HepG2 (cell line): ENCODE data around the gene ATRNL1. TPM values are rescaled to one million over a fixed set of nuclear protein-coding genes. Genes with fewer than 3 reads are reported as not detected.
A peak's percentile ranks its signal among the peaks of the same experiment; 100 is the strongest.

ENCODE experiments used
- ATF2 ChIP-seq: sonication (generic); formaldehyde crosslinking; IDR thresholded peaks from 2 replicates; pipeline ENCODE4 v1.4.0; 2020; ENCODE audit warnings: missing genetic modification reagents
- ETV6 ChIP-seq: sonication (generic); formaldehyde crosslinking; conservative IDR thresholded peaks from 2 replicates; pipeline ENCODE4 v1.4.0; 2020; ENCODE audit warnings: missing genetic modification reagents
- KDM4B ChIP-seq: sonication (generic); formaldehyde crosslinking; IDR thresholded peaks from 2 replicates; pipeline ENCODE4 v1.4.0; 2020; ENCODE audit warnings: missing genetic modification reagents
- MTERF4 ChIP-seq: sonication (generic); formaldehyde crosslinking; IDR thresholded peaks from 2 replicates; pipeline ENCODE4 v1.8.0; 2023; ENCODE audit warnings: mild to moderate bottlenecking, missing genetic modification reagents
- SMYD3 ChIP-seq: sonication (generic); formaldehyde crosslinking; IDR thresholded peaks from 2 replicates; pipeline ENCODE4 v1.8.1; 2023; ENCODE audit warnings: mild to moderate bottlenecking, missing genetic modification reagents
- SOX5 ChIP-seq: IDR thresholded peaks from 2 replicates; pipeline ENCODE4 v1.6.1; 2016; ENCODE audit warnings: borderline replicate concordance
- TFE3 ChIP-seq: IDR thresholded peaks from 2 replicates; pipeline ENCODE4 v1.6.1; 2016
- XBP1 ChIP-seq: sonication (generic); formaldehyde crosslinking; IDR thresholded peaks from 2 replicates; pipeline ENCODE4 v1.5.0; 2020; ENCODE audit warnings: missing genetic modification reagents
- ZBTB26 ChIP-seq: IDR thresholded peaks from 2 replicates; pipeline ENCODE4 v1.6.1; 2016; ENCODE audit warnings: missing compliant biosample characterization, missing genetic modification reagents, borderline replicate concordance
- ZBTB44 ChIP-seq: sonication (generic); formaldehyde crosslinking; IDR thresholded peaks from 2 replicates; pipeline ENCODE4 v1.4.0; 2020; ENCODE audit warnings: missing genetic modification reagents
- ZNF142 ChIP-seq: sonication (generic); formaldehyde crosslinking; IDR thresholded peaks from 2 replicates; pipeline ENCODE4 v1.4.0; 2020; ENCODE audit warnings: missing genetic modification reagents
- ZNF430 ChIP-seq: sonication (generic); formaldehyde crosslinking; IDR thresholded peaks from 2 replicates; pipeline ENCODE4 v1.9.0; 2021; ENCODE audit warnings: mild to moderate bottlenecking, missing genetic modification reagents
- ZNF710 ChIP-seq: sonication (generic); formaldehyde crosslinking; IDR thresholded peaks from 2 replicates; pipeline ENCODE4 v1.5.0; 2020; ENCODE audit warnings: mild to moderate bottlenecking, missing genetic modification reagents, borderline replicate concordance
- ZNF761 ChIP-seq: sonication (generic); formaldehyde crosslinking; conservative IDR thresholded peaks from 2 replicates; pipeline ENCODE4 v1.4.0; 2020; ENCODE audit warnings: mild to moderate bottlenecking, missing genetic modification reagents
- ZSCAN22 ChIP-seq: sonication (generic); formaldehyde crosslinking; IDR thresholded peaks from 2 replicates; pipeline ENCODE4 v1.4.0; 2020; ENCODE audit warnings: mild to moderate bottlenecking, missing genetic modification reagents
- polyA plus RNA-seq, 8 experiments: library from polyadenylated mRNA; depleted of rRNA in 3 of 8; stranded (reverse) in 7 of 8; unstranded in 1 of 8; fragments of >200 nt; fragmentation: Illumina TruSeq in 4 of 8; extraction: Trizol in 4 of 8; gene quantifications; 2 replicates each; pipeline versions ENCODE4 v1.2.1 to v1.2.3, GENCODE V29; 2011 to 2016; ENCODE audit warnings: low read depth in 4 of 8, missing spikeins in 1 of 8, mixed read lengths in 1 of 8; ENCODE audit not compliant: insufficient read depth in 1 of 8
- total RNA-seq, 5 experiments: library from RNA; depleted of rRNA; stranded (reverse); fragments of >200 nt; fragmentation: Illumina TruSeq; extraction: Trizol; gene quantifications; 2 replicates each; pipeline ENCODE4 v1.2.3, GENCODE V29; 2016; ENCODE audit warnings: low read depth in 1 of 5

The ATRNL1 gene
- total and polyA plus RNA-seq, 2 of the 13 experiments (the other 11 are each of a cell fraction or from before 2014, with no cell fraction given): 0.04 TPM; not detected in 1

GRCh38 chr10:115653473-115653872 lies 560.3 kb downstream of the ATRNL1 start (continued):
- TF ChIP-seq ATF2 (CRISPR knock-in tag) (no peak), ZNF761 (CRISPR knock-in tag) (no peak), KDM4B (CRISPR knock-in tag) (no peak), SMYD3 (no peak), SOX5 (CRISPR knock-in tag) (peak; percentile 93), MTERF4 (CRISPR knock-in tag) (no peak), ZSCAN22 (CRISPR knock-in tag) (no peak), ZBTB26 (CRISPR knock-in tag) (peak; percentile 26; the same call in 1 of the 2 replicates), ZNF142 (CRISPR knock-in tag) (no peak), ETV6 (CRISPR knock-in tag) (no peak), ZNF430 (CRISPR knock-in tag) (no peak), XBP1 (CRISPR knock-in tag) (no peak), ZBTB44 (CRISPR knock-in tag) (no peak), ZNF710 (no peak), TFE3 (CRISPR knock-in tag) (no peak)
